ENCODE data around the gene RNF145.

DNA sequence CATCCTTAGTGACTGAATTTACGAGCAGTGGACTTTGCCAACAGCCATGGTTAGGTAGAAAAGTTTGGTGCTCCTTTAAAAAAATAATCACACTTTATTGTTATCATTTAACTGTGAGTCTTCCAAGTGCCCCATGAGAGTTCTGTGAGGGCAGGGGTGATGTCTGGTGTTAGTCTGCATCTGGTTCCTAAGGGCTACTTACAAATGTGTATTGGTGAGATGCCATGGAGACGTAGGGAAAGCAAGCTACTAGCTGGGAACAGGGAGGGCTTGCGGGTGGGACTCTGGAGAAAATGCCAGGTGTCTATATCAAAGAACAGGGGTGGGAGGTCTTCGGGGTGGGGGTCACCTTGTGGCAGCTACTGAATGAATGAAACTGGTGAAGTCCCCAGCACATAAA lies 62.5 kb downstream of the RNF145 start:
- TF ChIP-seq, protein P1, sequence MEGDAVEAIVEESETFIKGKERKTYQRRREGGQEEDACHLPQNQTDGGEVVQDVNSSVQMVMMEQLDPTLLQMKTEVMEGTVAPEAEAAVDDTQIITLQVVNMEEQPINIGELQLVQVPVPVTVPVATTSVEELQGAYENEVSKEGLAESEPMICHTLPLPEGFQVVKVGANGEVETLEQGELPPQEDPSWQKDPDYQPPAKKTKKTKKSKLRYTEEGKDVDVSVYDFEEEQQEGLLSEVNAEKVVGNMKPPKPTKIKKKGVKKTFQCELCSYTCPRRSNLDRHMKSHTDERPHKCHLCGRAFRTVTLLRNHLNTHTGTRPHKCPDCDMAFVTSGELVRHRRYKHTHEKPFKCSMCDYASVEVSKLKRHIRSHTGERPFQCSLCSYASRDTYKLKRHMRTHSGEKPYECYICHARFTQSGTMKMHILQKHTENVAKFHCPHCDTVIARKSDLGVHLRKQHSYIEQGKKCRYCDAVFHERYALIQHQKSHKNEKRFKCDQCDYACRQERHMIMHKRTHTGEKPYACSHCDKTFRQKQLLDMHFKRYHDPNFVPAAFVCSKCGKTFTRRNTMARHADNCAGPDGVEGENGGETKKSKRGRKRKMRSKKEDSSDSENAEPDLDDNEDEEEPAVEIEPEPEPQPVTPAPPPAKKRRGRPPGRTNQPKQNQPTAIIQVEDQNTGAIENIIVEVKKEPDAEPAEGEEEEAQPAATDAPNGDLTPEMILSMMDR (IDR thresholded peaks at IDR 0.05; ENCODE audit: insufficient read depth, low read length, poor library complexity, severe bottlenecking): no peak
- no peak for TF ChIP-seq EZH2phosphoT487 (conservative IDR thresholded peaks at IDR 0.05; ENCODE audit: low read length)

Measured in SU-DHL-6 (cell line).